ENCODE results near the gene ZNF529. TPM values are rescaled to one million over a fixed set of nuclear protein-coding genes. Genes with fewer than 3 reads are reported as not detected.

The ZNF529 gene
- total and polyA plus RNA-seq, 2 of the 13 experiments (the other 11 are each of a cell fraction or from before 2014, with no cell fraction given) = 9.3 to 10.6 TPM

DNA sequence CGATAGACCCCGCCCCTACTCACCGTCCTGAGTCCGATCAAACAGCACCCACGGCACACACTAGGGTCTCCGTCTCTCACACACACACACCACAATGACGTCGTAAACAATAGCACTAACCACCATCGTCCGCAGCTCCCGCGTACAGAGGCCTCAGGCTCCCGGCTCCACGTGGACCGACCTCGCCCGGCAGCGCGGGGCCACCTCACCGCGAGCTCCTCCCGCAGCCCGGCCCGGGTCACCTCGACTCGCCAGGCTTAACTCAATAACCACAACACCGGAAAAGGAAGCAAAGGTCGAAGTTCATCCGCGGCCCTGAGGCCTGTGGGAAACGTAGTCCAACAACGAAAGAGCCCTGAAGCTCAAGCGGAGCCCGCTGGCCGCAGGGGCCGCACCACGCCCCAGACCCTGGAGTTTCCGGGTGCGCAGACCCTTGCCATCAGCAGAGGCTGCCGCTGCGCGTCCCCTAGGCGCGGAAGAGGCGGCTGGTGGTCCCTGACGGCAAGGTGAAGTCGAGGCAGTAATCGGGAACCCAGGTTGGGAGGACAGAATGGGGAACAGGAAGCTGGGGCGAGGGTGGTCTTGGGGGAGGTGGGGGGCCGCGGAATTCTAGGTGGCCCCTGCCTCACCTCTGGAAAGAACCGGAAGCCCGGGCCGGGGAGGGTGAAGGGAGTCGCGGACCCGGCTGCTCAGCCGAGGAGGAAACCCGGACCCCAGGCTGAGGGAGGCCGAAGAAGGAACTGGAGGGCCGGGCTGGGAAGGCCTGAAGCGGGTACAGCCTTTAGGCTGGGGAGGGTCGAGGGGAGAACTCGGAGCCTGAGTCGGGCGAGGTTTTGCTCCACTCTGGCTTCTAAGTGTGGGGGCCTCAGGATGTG is at the start of gene ZNF529 (continued):
- TF ChIP-seq NPAS2 (CRISPR knock-in tag; IDR thresholded peaks at IDR 0.05; ENCODE audit: borderline replicate concordance) (no peak), XBP1 (CRISPR knock-in tag; IDR thresholded peaks at IDR 0.05) (no peak), FOXA1 (IDR thresholded peaks at IDR 0.05) (no peak), FOXA1 (CRISPR knock-in tag; IDR thresholded peaks at IDR 0.05) (peak; percentile 26), SP2 (CRISPR knock-in tag; IDR thresholded peaks at IDR 0.05) (peak; percentile 59; the same call in 1 of the 2 replicates), CBX5 (CRISPR knock-in tag; IDR thresholded peaks at IDR 0.05; ENCODE audit: borderline replicate concordance) (peak; percentile 64; the same call in 1 of the 2 replicates), CBX2 (IDR thresholded peaks at IDR 0.05; ENCODE audit: low read depth, low read length) (no peak), CBX2 (CRISPR knock-in tag; IDR thresholded peaks at IDR 0.05; ENCODE audit: low read depth) (no peak), SSRP1 (CRISPR knock-in tag; IDR thresholded peaks at IDR 0.05) (no peak), YY1 (IDR thresholded peaks at IDR 0.05; ENCODE audit: insufficient read depth, insufficient replicate concordance, low read depth, low read length) (peak; percentile 49), ARID4A (CRISPR knock-in tag; IDR thresholded peaks at IDR 0.05; ENCODE audit: borderline replicate concordance) (peak; percentile 99), GRHL1 (CRISPR knock-in tag; conservative IDR thresholded peaks at IDR 0.05) (no peak), JUND (CRISPR knock-in tag; IDR thresholded peaks at IDR 0.05) (peak; percentile 36; the same call in 1 of the 2 replicates), ZNF354B (CRISPR knock-in tag; IDR thresholded peaks at IDR 0.05) (0 out of 2 replicates have a peak, but pooled peaks have one; percentile 60), RBAK (CRISPR knock-in tag; IDR thresholded peaks at IDR 0.05) (no peak), RAD21 (CRISPR knock-in tag; IDR thresholded peaks at IDR 0.05) (peak; percentile 50), CSRNP1 (CRISPR knock-in tag; IDR thresholded peaks at IDR 0.05) (peak; percentile 54; the same call in 1 of the 2 replicates), NR2F2 (IDR thresholded peaks at IDR 0.05; ENCODE audit: borderline replicate concordance, low read depth) (peak; percentile 44; the same call in 1 of the 2 replicates), RFX3 (CRISPR knock-in tag; IDR thresholded peaks at IDR 0.05) (no peak), WIZ (CRISPR knock-in tag; IDR thresholded peaks at IDR 0.05) (0 out of 2 replicates have a peak, but pooled peaks have one; percentile 38)
- TF ChIP-seq, protein P1, sequence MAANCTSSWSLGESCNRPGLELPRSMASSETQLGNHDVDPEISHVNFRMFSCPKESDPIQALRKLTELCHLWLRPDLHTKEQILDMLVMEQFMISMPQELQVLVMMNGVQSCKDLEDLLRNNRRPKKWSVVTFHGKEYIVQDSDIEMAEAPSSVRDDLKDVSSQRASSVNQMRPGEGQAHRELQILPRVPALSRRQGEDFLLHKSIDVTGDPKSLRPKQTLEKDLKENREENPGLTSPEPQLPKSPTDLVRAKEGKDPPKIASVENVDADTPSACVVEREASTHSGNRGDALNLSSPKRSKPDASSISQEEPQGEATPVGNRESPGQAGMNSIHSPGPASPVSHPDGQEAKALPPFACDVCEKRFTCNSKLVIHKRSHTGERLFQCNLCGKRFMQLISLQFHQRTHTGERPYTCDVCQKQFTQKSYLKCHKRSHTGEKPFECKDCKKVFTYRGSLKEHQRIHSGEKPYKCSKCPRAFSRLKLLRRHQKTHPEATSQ (CRISPR knock-in tag; IDR thresholded peaks at IDR 0.05; ENCODE audit: borderline replicate concordance) = peak; percentile 31; the same call in 1 of the 2 replicates

Data from HepG2 (cell line).